ENCODE measurements around the gene NR2F1. TPM values are rescaled to one million over a fixed set of nuclear protein-coding genes. Genes with fewer than 3 reads are reported as not detected.

The NR2F1 gene
- total and polyA plus RNA-seq, 3 donors from 2014 or later: 16.0 to 22.7 (median 16.9) TPM

- WGBS, 2 donors: 48 to 53% methylated on average over 28 to 40 of the region's 40 CpGs
- DNase-seq: no peak
- no peak overlapping the region for H3K27ac ChIP-seq
- no peaks in the 10 kb centered on the region for H3K27me3 ChIP-seq
- H3K4me3 ChIP-seq: peak overlapping the region in 1 of 2 donors; percentile 14
- TF ChIP-seq POLR2A (IDR thresholded peaks at IDR 0.05): no peak
- TF ChIP-seq CTCF (IDR thresholded peaks at IDR 0.05): no peak
- intact Hi-C loops (cut with DNase I; ENCODE audit: low total_unique reads): no loop called here
- no peaks in the 10 kb centered on the region for H3K36me3 ChIP-seq (ENCODE audit: low read depth, missing control alignments)
- H3K9me3 ChIP-seq: no peaks in the 10 kb centered on the region
- H3K4me1 ChIP-seq: no peaks in the 10 kb centered on the region
Measured at GRCh38 chr5:93572101-93572607, 10.9 kb upstream of the NR2F1 start.

GRCh38 chr5:93572608-93573353 lies 10.2 kb upstream of the NR2F1 start:
- Histone ChIP-seq H3K36me3 (ENCODE audit: low read depth, missing control alignments) (no peaks in the 10 kb centered on the region), H3K27ac (no peak overlapping the region), H3K9me3 (no peaks in the 10 kb centered on the region), H3K4me1 (no peaks in the 10 kb centered on the region), H3K27me3 (no peaks in the 10 kb centered on the region), H3K4me3 (peak overlapping the region in 1 of 2 donors; percentile 14)
- WGBS, 2 donors: 32 to 63% methylated on average over 40 to 45 of the region's 45 CpGs
- no peak for DNase-seq
- TF ChIP-seq POLR2A (IDR thresholded peaks at IDR 0.05) (no peak), CTCF (IDR thresholded peaks at IDR 0.05) (no peak)
- intact Hi-C loops (cut with DNase I; ENCODE audit: low total_unique reads): no loop called here

GRCh38 chr5:93573354-93574351 lies 9.4 kb upstream of the NR2F1 start:
- TF ChIP-seq CTCF (IDR thresholded peaks at IDR 0.05): no peak
- DNase-seq: no peak
- Histone ChIP-seq H3K27me3 (no peaks in the 10 kb centered on the region), H3K4me3 (no peak overlapping the region), H3K36me3 (ENCODE audit: low read depth, missing control alignments) (no peaks in the 10 kb centered on the region), H3K4me1 (peaks cover 6% of the 10 kb centered on the region), H3K27ac (no peak overlapping the region), H3K9me3 (no peaks in the 10 kb centered on the region)
- 42 to 46% methylated on average over 32 of the region's 32 CpGs for WGBS, 2 donors
- intact Hi-C loops (cut with DNase I; ENCODE audit: low total_unique reads): no loop called here

GRCh38 chr5:93574491-93575305 lies 8.3 kb upstream of the NR2F1 start:
- H3K4me3 ChIP-seq: no peak overlapping the region
- no peak for DNase-seq
- H3K4me1 ChIP-seq: peaks cover 10% of the 10 kb centered on the region
- H3K9me3 ChIP-seq: no peaks in the 10 kb centered on the region
- no peaks in the 10 kb centered on the region for H3K36me3 ChIP-seq (ENCODE audit: low read depth, missing control alignments)
- no peak overlapping the region for H3K27ac ChIP-seq
- H3K27me3 ChIP-seq: no peaks in the 10 kb centered on the region
- intact Hi-C loops (cut with DNase I; ENCODE audit: low total_unique reads): no loop called here
- no peak for TF ChIP-seq POLR2A (IDR thresholded peaks at IDR 0.05)
- TF ChIP-seq CTCF (IDR thresholded peaks at IDR 0.05): no peak
- whole genome bisulfite sequencing, 2 donors: 24 to 33% methylated on average over 12 of the region's 12 CpGs
